ENCODE results near the gene CLEC16A. TPM values are rescaled to one million over a fixed set of nuclear protein-coding genes. Genes with fewer than 3 reads are reported as not detected.

CLEC16A gene
- total and polyA plus RNA-seq, 9 of the 15 experiments (the other 6 are each of a cell fraction or from before 2014, with no cell fraction given), result 1.00 to 22.3 (median 10.0) TPM

DNA sequence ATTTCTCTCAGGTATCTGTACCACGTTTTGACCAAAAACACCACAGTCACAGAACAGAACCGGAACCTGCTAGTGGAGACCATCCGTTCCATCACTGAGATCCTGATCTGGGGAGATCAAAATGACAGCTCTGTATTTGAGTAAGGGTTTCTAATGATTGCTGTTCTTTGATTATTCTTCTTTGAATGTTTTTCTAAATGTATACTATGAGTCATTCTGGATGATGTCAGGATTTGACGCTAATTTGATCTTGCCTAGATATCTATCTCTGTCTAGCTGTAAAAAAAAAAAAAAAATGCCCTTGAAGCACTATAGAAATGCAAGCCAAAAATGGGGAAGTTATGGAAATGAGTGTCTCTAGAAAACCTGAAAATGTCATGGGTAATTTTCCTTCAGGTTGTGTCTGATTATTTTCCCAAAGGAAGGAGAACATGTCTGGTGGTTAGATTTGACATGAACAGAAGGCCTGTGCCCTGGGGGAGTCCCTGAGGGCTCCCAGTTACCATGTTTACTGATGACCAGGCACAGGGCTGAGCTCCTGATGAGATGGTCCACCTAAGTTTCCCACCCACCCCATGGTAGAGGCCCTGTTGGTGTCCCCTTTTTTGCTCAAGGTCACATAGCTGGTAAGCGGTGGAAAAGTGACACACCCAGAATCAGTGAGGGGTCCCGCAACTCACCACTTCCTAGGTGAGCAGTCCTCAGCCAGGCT, 13.6 kb downstream of the CLEC16A start:
- in situ Hi-C loops (cut with MboI), result loop anchor here (5.0 to 25.0 kb wide), 4 partner anchors 304 to 857 kb away; partner anchors contain the start of gene SNN
- ChIA-PET POLR2A (interaction anchor here (0.6 to 2.5 kb wide), 3 partner anchors 10 to 848 kb away, joined by 3 to 6 read pairs (median 5); partner anchors contain the start of gene SOCS1), CTCF (ENCODE audit: low intra/inter-chr PET ratio) (interaction anchor here (0.6 kb wide), 1 partner anchor 295 kb away, joined by 3 read pairs; no protein-coding TSS in a partner anchor)
- Histone ChIP-seq H3K9me1 (ENCODE audit: control insufficient read depth, insufficient read depth, low read length) (no peaks in the 10 kb centered on the region), H3K4me3 (no peak overlapping the region), H3K27me3 (ENCODE audit: control insufficient read depth in 2 of 2, insufficient read depth in 2 of 2, low read length in 2 of 2) (no peaks in the 10 kb centered on the region), H3K79me2 (ENCODE audit: control insufficient read depth, insufficient read depth, low read length) (peaks cover 13% of the 10 kb centered on the region; the same call in 1 of the 3 replicates), H2AFZ (ENCODE audit: low read depth, low read length) (no peak overlapping the region), H3K27ac (ENCODE audit: extremely low read depth, low read depth, low read length) (no peak overlapping the region; the same call in 2 of the 3 replicates), H4K20me1 (replicated peaks; ENCODE audit: control insufficient read depth, insufficient read depth, low read length) (peaks cover 2% of the 10 kb centered on the region; the same call in 1 of the 2 replicates), H3K9me3 (replicated peaks; ENCODE audit: control insufficient read depth, insufficient read depth, low read depth, low read length) (no peaks in the 10 kb centered on the region), H3K9ac (ENCODE audit: insufficient read depth in 1 of 2, low read depth in 2 of 2, low read length in 2 of 2) (no peak overlapping the region), H3K4me1 (replicated peaks in 1 of 2; ENCODE audit: control insufficient read depth in 2 of 2, insufficient read depth in 2 of 2, low read length in 2 of 2) (peaks cover 0 to 6% of the 10 kb centered on the region in 2 experiments; a peak in 1 of 5 replicates), H3K4me2 (ENCODE audit: insufficient read depth, low read length) (no peak overlapping the region), H3K36me3 (ENCODE audit: control insufficient read depth, insufficient read depth, low read length) (peaks cover 30% of the 10 kb centered on the region; the same call in 2 of the 3 replicates)
- intact Hi-C loops (cut with micrococcal nuclease), result no loop called here
- no peak for ATAC-seq
- no peak for DNase-seq (ENCODE audit: extremely low read depth in 1 of 4, low spot score in 3 of 4)
- 67% methylated on average over 6 of the region's 6 CpGs for WGBS (ENCODE audit: insufficient coverage, low coverage, missing lambda C conversion rate)
- no peak for FAIRE-seq
- BruUV-seq (replicated peaks), result no TSS peak
- TF ChIP-seq, protein P1, sequence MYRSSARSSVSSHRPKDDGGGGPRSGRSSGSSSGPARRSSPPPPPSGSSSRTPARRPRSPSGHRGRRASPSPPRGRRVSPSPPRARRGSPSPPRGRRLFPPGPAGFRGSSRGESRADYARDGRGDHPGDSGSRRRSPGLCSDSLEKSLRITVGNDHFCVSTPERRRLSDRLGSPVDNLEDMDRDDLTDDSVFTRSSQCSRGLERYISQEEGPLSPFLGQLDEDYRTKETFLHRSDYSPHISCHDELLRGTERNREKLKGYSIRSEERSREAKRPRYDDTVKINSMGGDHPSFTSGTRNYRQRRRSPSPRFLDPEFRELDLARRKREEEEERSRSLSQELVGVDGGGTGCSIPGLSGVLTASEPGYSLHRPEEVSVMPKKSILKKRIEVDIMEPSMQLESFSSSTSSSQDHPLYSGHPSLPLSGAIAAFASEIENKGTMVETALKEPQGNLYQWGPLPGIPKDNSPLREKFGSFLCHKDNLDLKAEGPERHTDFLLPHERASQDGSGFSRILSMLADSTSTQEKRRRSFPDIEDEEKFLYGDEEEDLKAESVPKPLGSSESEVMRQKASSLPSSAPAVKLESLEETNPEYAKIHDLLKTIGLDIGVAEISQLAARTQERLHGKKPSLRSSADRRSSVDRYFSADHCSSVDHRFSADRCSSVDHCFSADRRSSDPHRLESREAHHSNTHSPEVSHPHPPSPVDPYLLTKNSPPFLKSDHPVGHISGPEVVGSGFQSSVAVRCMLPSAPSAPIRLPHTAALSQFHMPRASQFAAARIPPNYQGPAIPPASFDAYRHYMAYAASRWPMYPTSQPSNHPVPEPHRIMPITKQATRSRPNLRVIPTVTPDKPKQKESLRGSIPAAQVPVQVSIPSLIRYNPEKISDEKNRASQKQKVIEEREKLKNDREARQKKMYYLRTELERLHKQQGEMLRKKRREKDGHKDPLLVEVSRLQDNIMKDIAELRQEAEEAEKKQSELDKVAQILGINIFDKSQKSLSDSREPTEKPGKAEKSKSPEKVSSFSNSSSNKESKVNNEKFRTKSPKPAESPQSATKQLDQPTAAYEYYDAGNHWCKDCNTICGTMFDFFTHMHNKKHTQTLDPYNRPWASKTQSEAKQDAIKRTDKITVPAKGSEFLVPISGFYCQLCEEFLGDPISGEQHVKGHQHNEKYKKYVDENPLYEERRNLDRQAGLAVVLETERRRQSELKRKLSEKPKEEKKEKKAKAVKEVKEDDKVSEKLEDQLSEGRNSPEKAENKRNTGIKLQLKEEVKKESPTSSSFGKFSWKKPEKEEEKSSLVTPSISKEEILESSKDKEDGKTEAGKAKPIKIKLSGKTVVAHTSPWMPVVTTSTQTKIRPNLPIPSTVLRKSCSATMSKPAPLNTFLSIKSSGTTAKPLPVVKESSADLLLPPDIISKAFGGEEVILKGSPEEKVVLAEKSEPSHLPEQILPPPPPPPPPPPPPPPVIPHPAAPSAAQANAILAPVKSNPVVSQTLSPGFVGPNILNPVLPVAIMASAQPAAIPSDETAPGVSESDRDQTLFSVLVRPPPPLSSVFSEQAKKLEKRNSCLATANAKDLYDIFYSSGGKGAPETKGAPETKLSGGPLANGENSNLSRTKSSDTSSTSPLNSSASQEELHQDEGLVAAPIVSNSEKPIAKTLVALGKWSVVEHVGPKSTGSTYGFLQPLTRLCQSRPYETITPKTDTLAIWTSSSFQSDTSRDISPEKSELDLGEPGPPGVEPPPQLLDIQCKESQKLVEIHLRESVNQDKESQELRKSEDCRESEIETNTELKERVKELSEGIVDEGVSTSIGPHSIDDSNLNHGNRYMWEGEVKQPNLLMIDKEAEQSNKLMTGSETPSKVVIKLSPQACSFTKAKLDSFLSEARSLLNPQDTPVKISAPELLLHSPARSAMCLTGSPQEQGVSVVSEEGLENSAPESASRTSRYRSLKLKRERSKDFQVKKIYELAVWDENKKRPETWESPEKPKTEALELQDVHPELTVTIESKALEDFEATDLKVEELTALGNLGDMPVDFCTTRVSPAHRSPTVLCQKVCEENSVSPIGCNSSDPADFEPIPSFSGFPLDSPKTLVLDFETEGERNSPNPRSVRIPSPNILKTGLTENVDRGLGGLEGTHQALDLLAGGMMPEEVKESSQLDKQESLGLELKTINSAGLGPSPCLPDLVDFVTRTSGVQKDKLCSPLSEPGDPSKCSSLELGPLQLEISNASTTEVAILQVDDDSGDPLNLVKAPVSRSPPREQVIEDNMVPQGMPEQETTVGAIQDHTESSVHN (IDR thresholded peaks at IDR 0.05; ENCODE audit: borderline replicate concordance in 1 of 2, low read depth in 1 of 2), result 0 out of 4 replicates have a peak, but pooled peaks of 1 of the 2 experiments have one; percentile 43
- no peak for TF ChIP-seq RCOR1 (IDR thresholded peaks at IDR 0.05; ENCODE audit: borderline replicate concordance in 1 of 2, low read depth in 2 of 2, low read length in 2 of 2)
- TF ChIP-seq E2F3 (CRISPR knock-in tag; IDR thresholded peaks at IDR 0.05), result no peak
- no peak for TF ChIP-seq TGIF2 (CRISPR knock-in tag; IDR thresholded peaks at IDR 0.05)
- TF ChIP-seq SLC30A9 (CRISPR knock-in tag; IDR thresholded peaks at IDR 0.05), result no peak
- TF ChIP-seq GTF2E2 (tag; IDR thresholded peaks at IDR 0.05), result no peak
- TF ChIP-seq FOSL1 (tag; conservative IDR thresholded peaks at IDR 0.05), result peak; percentile 87
- no peak for TF ChIP-seq HNRNPK (IDR thresholded peaks at IDR 0.05; ENCODE audit: low read depth, low read length, poor library complexity, severe bottlenecking)
- no peak for TF ChIP-seq HNRNPH1 (optimal IDR thresholded peaks at IDR 0.05; ENCODE audit: low read depth, low read length)
- TF ChIP-seq HNRNPUL1 (IDR thresholded peaks at IDR 0.05; ENCODE audit: low read length), result no peak
- TF ChIP-seq NFE2L1 (tag; IDR thresholded peaks at IDR 0.05; ENCODE audit: borderline replicate concordance, low read depth), result no peak
- TF ChIP-seq SMARCE1 (IDR thresholded peaks at IDR 0.05), result peak; percentile 85; the same call in 1 of the 2 replicates
- TF ChIP-seq ZNF184 (CRISPR knock-in tag; IDR thresholded peaks at IDR 0.05), result no peak
- no peak for TF ChIP-seq POLR2G (IDR thresholded peaks at IDR 0.05; ENCODE audit: low read depth, low read length)

Data from K562 (cell line).